ENCODE results near the gene MMP15. TPM values are rescaled to one million over a fixed set of nuclear protein-coding genes. Genes with fewer than 3 reads are reported as not detected.
"Not testable (repeated sequence)": the region's sequence is repeated elsewhere in the genome, so short reads cannot be mapped to it uniquely, and the experiment has no call there.

Gene MMP15
- total RNA-seq, 1 experiment from 2014 or later, result 3.5 TPM

- Histone ChIP-seq H3K9me3 (replicated peaks) (no peaks in the 10 kb centered on the region), H3K4me1 (peaks cover 3% of the 10 kb centered on the region; the same call in 1 of the 2 replicates)
Measured at GRCh38 chr16:58054289-58054688, 28.7 kb downstream of the MMP15 start.

GRCh38 chr16:58056580-58056979 is 31.0 kb downstream of the MMP15 start:
- DNase-seq, result no peak
- no peak overlapping the region for H3K27ac ChIP-seq
- no peaks in the 10 kb centered on the region for H3K36me3 ChIP-seq
- no peak overlapping the region for H3K4me3 ChIP-seq
- H3K27me3 ChIP-seq, result peaks cover 6% of the 10 kb centered on the region
- H3K4me1 ChIP-seq, result no peaks in the 10 kb centered on the region
- no peaks in the 10 kb centered on the region for H3K9me3 ChIP-seq (replicated peaks)

More at GRCh38 chr16:58054289-58054688, 28.7 kb downstream of the MMP15 start:
- no peak for DNase-seq
- Histone ChIP-seq H3K36me3 (no peaks in the 10 kb centered on the region), H3K27me3 (peaks cover 8% of the 10 kb centered on the region), H3K27ac (no peak overlapping the region), H3K4me3 (no peak overlapping the region)

GRCh38 chr16:58057121-58057520 is 31.6 kb downstream of the MMP15 start:
- Histone ChIP-seq H3K36me3 (no peaks in the 10 kb centered on the region), H3K27me3 (peaks cover 6% of the 10 kb centered on the region), H3K27ac (no peak overlapping the region), H3K4me3 (no peak overlapping the region), H3K9me3 (replicated peaks) (no peaks in the 10 kb centered on the region), H3K4me1 (no peaks in the 10 kb centered on the region)
- DNase-seq, result no peak

- H3K4me1 ChIP-seq, result no peaks in the 10 kb centered on the region
- no peaks in the 10 kb centered on the region for H3K9me3 ChIP-seq (replicated peaks)
- H3K4me3 ChIP-seq, result no peak overlapping the region
- H3K36me3 ChIP-seq, result no peaks in the 10 kb centered on the region
- no peak overlapping the region for H3K27ac ChIP-seq
- DNase-seq, result no peak
- peaks cover 6% of the 10 kb centered on the region for H3K27me3 ChIP-seq
Measured at GRCh38 chr16:58057784-58058183, 32.2 kb downstream of the MMP15 start.

GRCh38 chr16:58062821-58063220 is 37.3 kb downstream of the MMP15 start:
- peaks cover 6% of the 10 kb centered on the region; the same call in 1 of the 2 replicates for H3K27me3 ChIP-seq
- DNase-seq, result no peak
- no peak overlapping the region for H3K4me3 ChIP-seq
- H3K36me3 ChIP-seq, result no peaks in the 10 kb centered on the region
- H3K27ac ChIP-seq, result no peak overlapping the region
- no peaks in the 10 kb centered on the region for H3K4me1 ChIP-seq
- H3K9me3 ChIP-seq (replicated peaks), result no peaks in the 10 kb centered on the region

- peaks cover 6% of the 10 kb centered on the region; the same call in 1 of the 2 replicates for H3K27me3 ChIP-seq
- no peak overlapping the region for H3K4me3 ChIP-seq
- H3K36me3 ChIP-seq, result no peaks in the 10 kb centered on the region
- no peak for DNase-seq
- H3K9me3 ChIP-seq (replicated peaks), result no peaks in the 10 kb centered on the region
- no peak overlapping the region for H3K27ac ChIP-seq
- no peaks in the 10 kb centered on the region for H3K4me1 ChIP-seq
Measured at GRCh38 chr16:58063377-58064076, 38.0 kb downstream of the MMP15 start.

GRCh38 chr16:58070585-58070984 is 45.0 kb downstream of the MMP15 start:
- no peak overlapping the region for H3K4me3 ChIP-seq
- no peaks in the 10 kb centered on the region for H3K36me3 ChIP-seq
- no peak overlapping the region for H3K27ac ChIP-seq
- DNase-seq, result no peak
- H3K9me3 ChIP-seq (replicated peaks), result no peaks in the 10 kb centered on the region
- H3K4me1 ChIP-seq, result no peaks in the 10 kb centered on the region
- H3K27me3 ChIP-seq, result no peaks in the 10 kb centered on the region

- not testable (repeated sequence) for H3K9me3 ChIP-seq (replicated peaks); H3K4me1 ChIP-seq; H3K36me3 ChIP-seq; H3K27ac ChIP-seq; DNase-seq; H3K27me3 ChIP-seq; H3K4me3 ChIP-seq
Measured at GRCh38 chr16:58072134-58072533, 46.6 kb downstream of the MMP15 start.

- H3K27me3 ChIP-seq; DNase-seq; H3K36me3 ChIP-seq; H3K9me3 ChIP-seq (replicated peaks); H3K4me1 ChIP-seq; H3K27ac ChIP-seq; H3K4me3 ChIP-seq: not testable (repeated sequence)
Measured at GRCh38 chr16:58073086-58073485, 47.5 kb downstream of the MMP15 start.

- Histone ChIP-seq H3K9me3 (replicated peaks) (0 out of 2 replicates have a peak, but pooled peaks cover 3% of the 10 kb centered on the region), H3K4me3 (no peak overlapping the region), H3K27me3 (no peaks in the 10 kb centered on the region), H3K36me3 (no peaks in the 10 kb centered on the region), H3K4me1 (no peaks in the 10 kb centered on the region), H3K27ac (no peak overlapping the region)
- no peak for DNase-seq
Measured at GRCh38 chr16:58074657-58075056, 49.1 kb downstream of the MMP15 start.

- Histone ChIP-seq H3K9me3 (replicated peaks) (0 out of 2 replicates have a peak, but pooled peaks cover 3% of the 10 kb centered on the region), H3K4me3 (no peak overlapping the region), H3K27me3 (no peaks in the 10 kb centered on the region), H3K27ac (no peak overlapping the region), H3K4me1 (no peaks in the 10 kb centered on the region), H3K36me3 (no peaks in the 10 kb centered on the region)
- no peak for DNase-seq
Measured at GRCh38 chr16:58076514-58076913, 51.0 kb downstream of the MMP15 start.

GRCh38 chr16:58077796-58078195 is 52.2 kb downstream of the MMP15 start:
- DNase-seq, result no peak
- Histone ChIP-seq H3K9me3 (replicated peaks) (0 out of 2 replicates have a peak, but pooled peaks cover 3% of the 10 kb centered on the region), H3K36me3 (no peaks in the 10 kb centered on the region), H3K4me1 (no peaks in the 10 kb centered on the region), H3K27ac (no peak overlapping the region), H3K4me3 (no peak overlapping the region), H3K27me3 (no peaks in the 10 kb centered on the region)

GRCh38 chr16:58080657-58081056 is 55.1 kb downstream of the MMP15 start:
- not testable (repeated sequence) for H3K36me3 ChIP-seq; H3K9me3 ChIP-seq (replicated peaks); H3K27me3 ChIP-seq; H3K4me1 ChIP-seq; H3K27ac ChIP-seq; DNase-seq; H3K4me3 ChIP-seq

- Histone ChIP-seq H3K27me3 (no peaks in the 10 kb centered on the region), H3K36me3 (no peaks in the 10 kb centered on the region), H3K27ac (no peak overlapping the region), H3K4me1 (no peaks in the 10 kb centered on the region), H3K4me3 (no peak overlapping the region), H3K9me3 (replicated peaks) (no peaks in the 10 kb centered on the region)
- DNase-seq, result no peak
Measured at GRCh38 chr16:58082381-58082780, 56.8 kb downstream of the MMP15 start.

GRCh38 chr16:58084635-58085034 is 59.1 kb downstream of the MMP15 start:
- DNase-seq, result no peak
- H3K9me3 ChIP-seq (replicated peaks), result no peaks in the 10 kb centered on the region
- H3K4me1 ChIP-seq, result no peaks in the 10 kb centered on the region
- H3K36me3 ChIP-seq, result no peaks in the 10 kb centered on the region
- no peak overlapping the region for H3K4me3 ChIP-seq
- no peaks in the 10 kb centered on the region for H3K27me3 ChIP-seq
- H3K27ac ChIP-seq, result no peak overlapping the region

- Histone ChIP-seq H3K4me3 (no peak overlapping the region), H3K36me3 (no peaks in the 10 kb centered on the region), H3K27me3 (no peaks in the 10 kb centered on the region), H3K27ac (no peak overlapping the region), H3K4me1 (no peaks in the 10 kb centered on the region), H3K9me3 (replicated peaks) (no peaks in the 10 kb centered on the region)
- DNase-seq, result no peak
Measured at GRCh38 chr16:58085171-58085570, 59.6 kb downstream of the MMP15 start.

All from SJCRH30 (cell line).